ENCODE measurements around the gene CRYBG2. TPM values are rescaled to one million over a fixed set of nuclear protein-coding genes. Genes with fewer than 3 reads are reported as not detected.

The CRYBG2 gene
- total and polyA plus RNA-seq, 2 of the 8 experiments (the other 6 are each of a cell fraction or from before 2014, with no cell fraction given), result 14.2 to 17.0 TPM

GRCh38 chr1:26288311-26288941 is 65.5 kb downstream of the CRYBG2 start:
- no peak for FAIRE-seq
- no peaks in the 10 kb centered on the region for H3K79me1 ChIP-seq (ENCODE audit: low read depth, low read length)
- no peak overlapping the region for H2BK20ac ChIP-seq (ENCODE audit: low read length)
- no peaks in the 10 kb centered on the region for H3K36me3 ChIP-seq (ENCODE audit: control insufficient read depth in 2 of 4, insufficient read depth in 4 of 4, low read length in 3 of 4)
- H3K9ac ChIP-seq (replicated peaks in 1 of 4; ENCODE audit: extremely low read depth in 1 of 4, low read depth in 3 of 4, low read length in 3 of 4), result no peak overlapping the region
- H4K20me1 ChIP-seq (replicated peaks in 1 of 2; ENCODE audit: control insufficient read depth in 1 of 2, insufficient read depth in 2 of 2, low read length in 2 of 2), result peaks cover 0 to 2% of the 10 kb centered on the region in 2 experiments
- H2BK12ac ChIP-seq (ENCODE audit: low read depth, low read length), result 0 out of 2 replicates have a peak overlapping the region, but pooled peaks have one; percentile 27
- H3K4me1 ChIP-seq (replicated peaks in 1 of 4; ENCODE audit: control insufficient read depth in 3 of 4, insufficient read depth in 4 of 4, low read length in 3 of 4), result peaks cover 0 to 29% (median 18%) of the 10 kb centered on the region in 4 experiments; a peak in 6 of 7 replicates
- H3K79me2 ChIP-seq (ENCODE audit: control insufficient read depth in 1 of 2, insufficient read depth in 2 of 2, low read length in 2 of 2), result no peaks in the 10 kb centered on the region
- H3K9me3 ChIP-seq (ENCODE audit: insufficient read depth in 2 of 2, low read depth in 1 of 2, low read length in 1 of 2), result no peaks in the 10 kb centered on the region
- no peak overlapping the region for H2BK120ac ChIP-seq (replicated peaks; ENCODE audit: low read depth, low read length)
- POLR2A ChIA-PET (ENCODE audit: partially characterized antibody), result interaction anchor here (0.6 to 2.4 kb wide), 13 partner anchors 9 to 209 kb away, joined by 3 to 14 read pairs (median 4); partner anchors contain the start of genes CD52 and SH3BGRL3
- H4K5ac ChIP-seq (ENCODE audit: insufficient read length, low read depth, low read length), result no peak overlapping the region
- no peak overlapping the region for H3K4ac ChIP-seq (replicated peaks; ENCODE audit: insufficient read length, low read depth, low read length)
- no peak overlapping the region for H3K18ac ChIP-seq (ENCODE audit: extremely low read depth, low read length)
- H3K4me2 ChIP-seq (ENCODE audit: insufficient read depth in 1 of 2, low read depth in 2 of 2, low read length in 2 of 2), result no peak overlapping the region
- no peaks in the 10 kb centered on the region; the same call in 1 of the 2 replicates for H3K23me2 ChIP-seq (ENCODE audit: low read depth, low read length)
- no peak overlapping the region for H3K23ac ChIP-seq (ENCODE audit: insufficient read length)
- WGBS, 2 experiments (ENCODE audit: extremely low coverage in 1 of 2, insufficient coverage in 1 of 2, insufficient read length in 1 of 2, insufficient replicate concordance in 2 of 2, low coverage in 1 of 2, low lambda C conversion rate in 2 of 2, missing lambda C conversion rate in 1 of 2), result 88% methylated on average over 5 of the region's 5 CpGs; no CpG with 5 or more reads in 1 of the 2 experiments
- H3K27me3 ChIP-seq (replicated peaks in 1 of 4; ENCODE audit: control insufficient read depth in 3 of 4, extremely low read depth in 1 of 4, insufficient read depth in 3 of 4, low read length in 3 of 4), result no peaks in the 10 kb centered on the region
- no peak overlapping the region for H2AFZ ChIP-seq (ENCODE audit: low read length)
- H3K56ac ChIP-seq (replicated peaks; ENCODE audit: insufficient read length, low read depth, low read length), result no peak overlapping the region
- no peak overlapping the region for H4K91ac ChIP-seq (replicated peaks; ENCODE audit: insufficient read length, low read length)
- no peak overlapping the region for H2AK5ac ChIP-seq (ENCODE audit: low read depth, low read length)
- CTCF ChIA-PET (ENCODE audit: partially characterized antibody), result interaction anchor here (0.6 to 57.0 kb wide), 13 partner anchors 5 to 137 kb away, joined by 3 to 1530 read pairs (median 6); partner anchors contain the start of genes CD52, SH3BGRL3, UBXN11 and ZNF593
- H2BK5ac ChIP-seq (ENCODE audit: low read depth, low read length), result peak overlapping the region; percentile 35; the same call in 1 of the 2 replicates
- no peak for DNase-seq (ENCODE audit: low read depth in 1 of 2, low spot score in 2 of 2)
- no peak overlapping the region for H3K27ac ChIP-seq (ENCODE audit: low read depth, low read length)
- no peak overlapping the region for H3K4me3 ChIP-seq (ENCODE audit: extremely low read depth in 1 of 4, insufficient read depth in 2 of 4, low read depth in 3 of 4, low read length in 4 of 4)
- peak overlapping the region; percentile 88; the same call in 1 of the 2 replicates for H2BK15ac ChIP-seq (ENCODE audit: low read length)
- TF ChIP-seq SIX5 (IDR thresholded peaks at IDR 0.05; ENCODE audit: low read depth, low read length) (no peak), SUZ12 (IDR thresholded peaks at IDR 0.05; ENCODE audit: low read length) (no peak), PHF8 (conservative IDR thresholded peaks at IDR 0.05; ENCODE audit: low read depth, low read length) (no peak), POU5F1 (IDR thresholded peaks at IDR 0.05; ENCODE audit: low read depth, low read length) (no peak), ATF3 (IDR thresholded peaks at IDR 0.05; ENCODE audit: insufficient read depth, low read depth, low read length) (no peak), TCF12 (IDR thresholded peaks at IDR 0.05; ENCODE audit: low read depth, low read length) (no peak)
- H4K8ac ChIP-seq (ENCODE audit: extremely low read depth, insufficient read depth, low read length), result peak overlapping the region; percentile 60
- no peak overlapping the region for H3K14ac ChIP-seq (ENCODE audit: insufficient read length)
